Measurements from ENCODE around the gene SHKBP1. TPM values are rescaled to one million over a fixed set of nuclear protein-coding genes. Genes with fewer than 3 reads are reported as not detected.

Gene SHKBP1
- total RNA-seq, 1 donor from 2014 or later, result 56.3 TPM

- no peak overlapping the region for H3K4me3 ChIP-seq (ENCODE audit: insufficient read depth, low read depth, low read length)
- Mint-ChIP-seq H3K27ac (ENCODE audit: unreplicated experiment) (no peak overlapping the region), H3K4me1 (ENCODE audit: low read depth, unreplicated experiment) (peaks cover 18% of the 10 kb centered on the region), H3K27me3 (ENCODE audit: low read depth, unreplicated experiment) (peaks cover 5% of the 10 kb centered on the region), H3K4me3 (ENCODE audit: unreplicated experiment) (no peak overlapping the region), H3K9me3 (ENCODE audit: unreplicated experiment) (no peaks in the 10 kb centered on the region), H3K36me3 (ENCODE audit: low read depth, unreplicated experiment) (no peaks in the 10 kb centered on the region)
- no peak overlapping the region for H3K27ac ChIP-seq (ENCODE audit: low read depth, low read length)
- H3K36me3 ChIP-seq (ENCODE audit: insufficient read depth, low read length), result no peaks in the 10 kb centered on the region
- no peak overlapping the region for H3K4me2 ChIP-seq (ENCODE audit: low read length)
- H3K27me3 ChIP-seq (ENCODE audit: insufficient read depth, low read length), result no peaks in the 10 kb centered on the region
- H4K20me1 ChIP-seq (ENCODE audit: insufficient read depth, low read length), result no peaks in the 10 kb centered on the region
- no peaks in the 10 kb centered on the region for H3K79me2 ChIP-seq (ENCODE audit: insufficient read depth, low read length)
- H2AFZ ChIP-seq (ENCODE audit: low read depth, low read length), result no peak overlapping the region
- peaks cover 21% of the 10 kb centered on the region for H3K4me1 ChIP-seq (ENCODE audit: insufficient read depth, low read length)
- H3K9me3 ChIP-seq (ENCODE audit: insufficient read depth, low read depth, low read length), result no peaks in the 10 kb centered on the region
- no peak overlapping the region for H3K9ac ChIP-seq (ENCODE audit: low read length)
- DNase-seq (ENCODE audit: low read depth), result no peak
- no peak for FAIRE-seq
- no peak for TF ChIP-seq CTCF (IDR thresholded peaks at IDR 0.05; ENCODE audit: insufficient read depth, low read depth, low read length)
- TF ChIP-seq EZH2 (IDR thresholded peaks at IDR 0.05; ENCODE audit: insufficient read depth, low read length), result no peak
Measured at GRCh38 chr19:40638327-40638726, 61.7 kb downstream of the SHKBP1 start.

- H3K36me3 ChIP-seq (ENCODE audit: insufficient read depth, low read length), result no peaks in the 10 kb centered on the region
- Mint-ChIP-seq H3K9me3 (ENCODE audit: unreplicated experiment) (no peaks in the 10 kb centered on the region), H3K4me1 (ENCODE audit: low read depth, unreplicated experiment) (peaks cover 14% of the 10 kb centered on the region), H3K4me3 (ENCODE audit: unreplicated experiment) (peak overlapping the region; percentile 14), H3K27ac (ENCODE audit: unreplicated experiment) (no peak overlapping the region), H3K27me3 (ENCODE audit: low read depth, unreplicated experiment) (peaks cover 4% of the 10 kb centered on the region), H3K36me3 (ENCODE audit: low read depth, unreplicated experiment) (no peaks in the 10 kb centered on the region)
- H3K4me3 ChIP-seq (ENCODE audit: insufficient read depth, low read depth, low read length), result no peak overlapping the region
- TF ChIP-seq CTCF (IDR thresholded peaks at IDR 0.05; ENCODE audit: insufficient read depth, low read depth, low read length), result no peak
- no peak for TF ChIP-seq EZH2 (IDR thresholded peaks at IDR 0.05; ENCODE audit: insufficient read depth, low read length)
- H4K20me1 ChIP-seq (ENCODE audit: insufficient read depth, low read length), result no peaks in the 10 kb centered on the region
- FAIRE-seq (no peak), DNase-seq (ENCODE audit: low read depth) (no peak)
- no peak overlapping the region for H3K4me2 ChIP-seq (ENCODE audit: low read length)
- peaks cover 13% of the 10 kb centered on the region for H3K4me1 ChIP-seq (ENCODE audit: insufficient read depth, low read length)
- H3K9ac ChIP-seq (ENCODE audit: low read length), result no peak overlapping the region
- H3K9me3 ChIP-seq (ENCODE audit: insufficient read depth, low read depth, low read length), result no peaks in the 10 kb centered on the region
- H3K27me3 ChIP-seq (ENCODE audit: insufficient read depth, low read length), result no peaks in the 10 kb centered on the region
- no peaks in the 10 kb centered on the region for H3K79me2 ChIP-seq (ENCODE audit: insufficient read depth, low read length)
- H2AFZ ChIP-seq (ENCODE audit: low read depth, low read length), result no peak overlapping the region
- H3K27ac ChIP-seq (ENCODE audit: low read depth, low read length), result no peak overlapping the region
Measured at GRCh38 chr19:40639638-40639982, 62.9 kb downstream of the SHKBP1 start.

GRCh38 chr19:40640744-40641143, 64.1 kb downstream of the SHKBP1 start:
- H2AFZ ChIP-seq (ENCODE audit: low read depth, low read length), result peak overlapping the region; percentile 77
- no peaks in the 10 kb centered on the region for H3K9me3 Mint-ChIP-seq (ENCODE audit: unreplicated experiment)

More at GRCh38 chr19:40640744-40641143, 64.1 kb downstream of the SHKBP1 start:
- Histone ChIP-seq H3K36me3 (ENCODE audit: insufficient read depth, low read length) (no peaks in the 10 kb centered on the region), H3K9ac (ENCODE audit: low read length) (peak overlapping the region; percentile 43), H3K9me3 (ENCODE audit: insufficient read depth, low read depth, low read length) (no peaks in the 10 kb centered on the region), H4K20me1 (ENCODE audit: insufficient read depth, low read length) (no peaks in the 10 kb centered on the region), H3K4me2 (ENCODE audit: low read length) (peak overlapping the region; percentile 57), H3K27ac (ENCODE audit: low read depth, low read length) (peak overlapping the region; percentile 56), H3K4me3 (ENCODE audit: insufficient read depth, low read depth, low read length) (no peak overlapping the region), H3K4me1 (ENCODE audit: insufficient read depth, low read length) (peaks cover 17% of the 10 kb centered on the region), H3K27me3 (ENCODE audit: insufficient read depth, low read length) (no peaks in the 10 kb centered on the region), H3K79me2 (ENCODE audit: insufficient read depth, low read length) (no peaks in the 10 kb centered on the region)
- FAIRE-seq (no peak), DNase-seq (ENCODE audit: low read depth) (peak; percentile 37)
- TF ChIP-seq CTCF (IDR thresholded peaks at IDR 0.05; ENCODE audit: insufficient read depth, low read depth, low read length) (no peak), EZH2 (IDR thresholded peaks at IDR 0.05; ENCODE audit: insufficient read depth, low read length) (no peak)
- Mint-ChIP-seq H3K36me3 (ENCODE audit: low read depth, unreplicated experiment) (no peaks in the 10 kb centered on the region), H3K27ac (ENCODE audit: unreplicated experiment) (peak overlapping the region; percentile 77), H3K27me3 (ENCODE audit: low read depth, unreplicated experiment) (peaks cover 3% of the 10 kb centered on the region), H3K4me3 (ENCODE audit: unreplicated experiment) (peak overlapping the region; percentile 51), H3K4me1 (ENCODE audit: low read depth, unreplicated experiment) (peaks cover 15% of the 10 kb centered on the region)

Other genes with a start within 250 kb of the SHKBP1 start
- gene C19orf47, start 228.5 kb upstream of the SHKBP1 start, total RNA-seq, result 18.2 and 20.6 TPM in 2 replicates
- 728 and 882 TPM in 2 replicates for gene PLD3, start 228.2 kb upstream of the SHKBP1 start, total RNA-seq
- gene HIPK4, start 186.7 kb upstream of the SHKBP1 start, total RNA-seq, result 0.12 TPM in 1 of 2 replicates, not detected in the other
- 1.5 and 2.6 TPM in 2 replicates for gene PRX, start 163.5 kb upstream of the SHKBP1 start, total RNA-seq
- gene SERTAD1, start 150.9 kb upstream of the SHKBP1 start, total RNA-seq, result 21.6 and 22.9 TPM in 2 replicates
- gene SERTAD3, start 132.5 kb upstream of the SHKBP1 start, total RNA-seq, result 49.7 and 58.5 TPM in 2 replicates
- 27.1 and 32.7 TPM in 2 replicates for gene BLVRB, start 111.1 kb upstream of the SHKBP1 start, total RNA-seq
- gene SPTBN4, start 109.9 kb upstream of the SHKBP1 start, total RNA-seq, result 0.41 and 0.53 TPM in 2 replicates
- gene LTBP4, start 24.5 kb downstream of the SHKBP1 start, total RNA-seq, result 46.9 and 63.5 TPM in 2 replicates
- 79.3 and 82.9 TPM in 2 replicates for gene NUMBL, start 113.8 kb downstream of the SHKBP1 start, total RNA-seq
- 26.0 and 29.4 TPM in 2 replicates for gene COQ8B, start 140.0 kb downstream of the SHKBP1 start, total RNA-seq
- 19.0 and 19.7 TPM in 2 replicates for gene ITPKC, start 140.2 kb downstream of the SHKBP1 start, total RNA-seq
- gene ACTMAP, start 173.6 kb downstream of the SHKBP1 start, total RNA-seq, result 9.6 and 10.1 TPM in 2 replicates
- gene SNRPA, start 174.3 kb downstream of the SHKBP1 start, total RNA-seq, result 60.0 and 67.0 TPM in 2 replicates
- gene MIA, start 198.6 kb downstream of the SHKBP1 start, total RNA-seq, result 2.5 TPM in 2 replicates
- gene RAB4B, start 201.4 kb downstream of the SHKBP1 start, total RNA-seq, result 18.8 and 21.0 TPM in 2 replicates
- 82.1 and 84.6 TPM in 2 replicates for gene EGLN2, start 222.3 kb downstream of the SHKBP1 start, total RNA-seq

Data from astrocyte (in vitro differentiated cells and primary cell).